Stomach (tissue), 9 donors: ENCODE data around the gene NACA2. TPM values are rescaled to one million over a fixed set of nuclear protein-coding genes. Genes with fewer than 3 reads are reported as not detected.
"Not testable (repeated sequence)": the region's sequence is repeated elsewhere in the genome, so short reads cannot be mapped to it uniquely, and the experiment has no call there.

Source experiments
- DNase-seq, 2 donors: peaks; one replicate each; pipeline versions ENCODE4 v3.0.0 to v3.0.0-alpha.2; 2013 to 2019
- H3K27ac ChIP-seq, 5 donors: fragments of 200-600 bp in 4 of 5; sonication (generic) in 4 of 5; one replicate each; pipeline ENCODE4 v1.5.1; 2013 to 2019; ENCODE audit warnings: mild to moderate bottlenecking in 1 of 5, moderate library complexity in 1 of 5
- H3K27me3 ChIP-seq, 3 donors: fragments of 200-600 bp; sonication (generic); one replicate each; pipeline ENCODE4 v1.5.1; 2017 to 2019; ENCODE audit warnings: mixed run types in 1 of 3
- H3K36me3 ChIP-seq, 4 donors: fragments of 200-600 bp; sonication (generic); 1 replicate in 3 of 4; 2 replicates in 1 of 4; pipeline ENCODE4 v1.5.1; 2016 to 2019
- H3K4me1 ChIP-seq, 4 donors: fragments of 200-600 bp; sonication (generic); one replicate each; pipeline ENCODE4 v1.5.1; 2016 to 2019
- H3K4me3 ChIP-seq, 4 donors: fragments of 200-600 bp; sonication (generic) in 3 of 4; one replicate each; pipeline ENCODE4 v1.5.1; 2016 to 2019; ENCODE audit warnings: mild to moderate bottlenecking in 1 of 4
- H3K9me3 ChIP-seq, 4 donors: fragments of 200-600 bp; sonication (generic); one replicate each; pipeline ENCODE4 v1.5.1; 2016 to 2019
- EP300 ChIP-seq: sonication (generic); formaldehyde crosslinking; IDR thresholded peaks from one replicate; pipeline ENCODE4 v1.6.1; 2017; ENCODE audit warnings: antibody characterized with exemption
- POLR2A ChIP-seq, 4 donors: fragments of 450-650 bp; IDR thresholded peaks; one replicate each; pipeline ENCODE4 v1.6.1; 2016; ENCODE audit warnings: antibody characterized with exemption in 4 of 4, control low read depth in 2 of 4, mild to moderate bottlenecking in 1 of 4, moderate library complexity in 1 of 4
- POLR2AphosphoS5 ChIP-seq, 3 donors: sonication (generic); formaldehyde crosslinking; IDR thresholded peaks; one replicate each; pipeline ENCODE4 v1.6.1; 2016; ENCODE audit warnings: antibody characterized with exemption in 3 of 3
- WGBS, 5 donors: extraction: QIAGEN DNeasy Blood & Tissue Kit in 3 of 5; methylation state at CpG; one replicate each; pipeline versions ENCODE4 v1.1.5 to v1.1.7; 2013 to 2018; 5-methylcytosine and 5-hydroxymethylcytosine counted together
- intact Hi-C: fragments of 100-400 bp; cut with DNase I; formaldehyde crosslinking; loops from one replicate; pipeline ENCODE4 v1.15.1; 2023; ENCODE audit warnings: low total_unique reads
- polyA plus RNA-seq, 3 donors: library from polyadenylated mRNA; stranded (reverse); fragments of 200-250 nt; gene quantifications; one replicate each; pipeline ENCODE4 v1.2.3, GENCODE V29; 2013
- total RNA-seq, 5 donors: library from RNA; depleted of rRNA; stranded (reverse); fragments of >200 nt; gene quantifications; one replicate each; pipeline versions ENCODE4 v1.1.0 to v1.2.3, GENCODE V29; 2014 to 2016
- TF ChIP-seq, protein P1 (sequence below), 7 experiments: fragments of 450-650 bp in 4 of 7; fragments of 200-600 bp in 3 of 7; sonication (generic) in 3 of 7; IDR thresholded peaks; one replicate each; pipeline ENCODE4 v1.5.1; 2016 to 2019; ENCODE audit warnings: antibody characterized with exemption in 7 of 7, control low read depth in 2 of 7, mild to moderate bottlenecking in 1 of 7
- donor health status: healthy with polysubstance abuse.
- donor health status: Bipolar disorder and iron deficiency.
- donor health status: healthy.

NACA2 gene
- total and polyA plus RNA-seq, 8 donors, result 0.28 TPM; not detected in 7

DNA sequence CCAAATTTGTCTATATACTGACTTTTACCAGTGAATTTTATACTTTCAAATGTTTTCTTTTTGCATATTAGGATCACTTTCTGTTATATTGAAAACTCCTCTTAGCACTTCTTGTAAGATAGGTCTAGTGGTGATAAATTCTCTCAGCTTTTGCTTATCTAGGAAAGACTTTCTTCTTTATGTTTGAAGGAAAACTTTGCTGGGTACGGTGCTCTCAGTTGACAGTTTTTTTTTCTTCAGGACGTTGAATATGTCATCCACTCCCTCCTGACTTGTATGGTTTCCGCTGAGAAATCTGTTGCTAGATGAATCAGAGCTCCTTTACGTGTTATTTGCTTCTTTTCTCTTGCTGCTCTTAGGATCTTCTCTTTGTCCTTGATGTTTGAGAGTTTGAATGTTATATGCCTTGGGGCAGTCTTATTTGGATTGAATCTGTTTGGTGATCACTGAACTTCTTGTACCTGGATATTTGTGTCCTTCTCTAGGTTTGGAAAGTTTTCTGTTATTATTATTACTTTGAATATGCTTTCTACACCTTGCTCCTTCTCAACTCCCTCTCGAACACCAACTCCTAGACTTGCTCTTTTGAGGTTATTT lies 44.0 kb upstream of the NACA2 start:
- Histone ChIP-seq H3K4me1 (no peaks in the 10 kb centered on the region), H3K4me3 (no peak overlapping the region), H3K9me3 (peaks cover 0 to 4% (median 2%) of the 10 kb centered on the region in 4 donors), H3K27ac (no peak overlapping the region), H3K27me3 (peaks cover 0 to 6% (median 0%) of the 10 kb centered on the region in 3 donors), H3K36me3 (no peaks in the 10 kb centered on the region)
- TF ChIP-seq EP300 (no peak), POLR2AphosphoS5 (IDR thresholded peaks at IDR 0.05) (no peak), POLR2A (IDR thresholded peaks at IDR 0.05) (no peak)
- TF ChIP-seq, protein P1, sequence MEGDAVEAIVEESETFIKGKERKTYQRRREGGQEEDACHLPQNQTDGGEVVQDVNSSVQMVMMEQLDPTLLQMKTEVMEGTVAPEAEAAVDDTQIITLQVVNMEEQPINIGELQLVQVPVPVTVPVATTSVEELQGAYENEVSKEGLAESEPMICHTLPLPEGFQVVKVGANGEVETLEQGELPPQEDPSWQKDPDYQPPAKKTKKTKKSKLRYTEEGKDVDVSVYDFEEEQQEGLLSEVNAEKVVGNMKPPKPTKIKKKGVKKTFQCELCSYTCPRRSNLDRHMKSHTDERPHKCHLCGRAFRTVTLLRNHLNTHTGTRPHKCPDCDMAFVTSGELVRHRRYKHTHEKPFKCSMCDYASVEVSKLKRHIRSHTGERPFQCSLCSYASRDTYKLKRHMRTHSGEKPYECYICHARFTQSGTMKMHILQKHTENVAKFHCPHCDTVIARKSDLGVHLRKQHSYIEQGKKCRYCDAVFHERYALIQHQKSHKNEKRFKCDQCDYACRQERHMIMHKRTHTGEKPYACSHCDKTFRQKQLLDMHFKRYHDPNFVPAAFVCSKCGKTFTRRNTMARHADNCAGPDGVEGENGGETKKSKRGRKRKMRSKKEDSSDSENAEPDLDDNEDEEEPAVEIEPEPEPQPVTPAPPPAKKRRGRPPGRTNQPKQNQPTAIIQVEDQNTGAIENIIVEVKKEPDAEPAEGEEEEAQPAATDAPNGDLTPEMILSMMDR (IDR thresholded peaks at IDR 0.05), result no peak
- 77 to 82% (median 79%) methylated on average over 5 of the region's 5 CpGs for WGBS, 5 donors
- no peak for DNase-seq
- intact Hi-C loops, result no loop called here

DNA sequence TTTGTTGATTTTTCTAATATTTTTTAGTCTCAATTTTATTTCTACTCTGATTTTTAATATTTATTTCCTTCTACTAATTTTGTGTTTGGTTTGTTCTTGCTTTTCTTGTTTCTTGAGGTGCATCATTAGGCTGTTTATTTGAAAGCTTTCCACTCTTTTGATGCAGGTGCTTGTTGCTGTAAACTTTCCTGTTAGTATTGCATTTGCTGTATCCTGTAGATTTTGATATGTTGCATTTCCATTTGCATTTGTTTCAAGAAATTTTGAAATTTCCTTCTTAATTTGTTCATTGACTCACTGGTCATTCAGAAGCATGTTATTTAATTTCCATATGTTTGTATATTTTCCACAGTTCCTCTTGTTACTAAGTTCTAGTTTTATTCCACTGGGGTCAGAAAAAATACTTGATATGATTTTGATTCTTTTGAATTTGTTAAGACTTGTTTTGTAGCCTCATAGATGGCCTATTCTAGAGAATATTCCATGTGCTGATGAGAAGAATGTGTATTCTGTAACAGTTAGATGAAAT lies 43.1 kb upstream of the NACA2 start:
- Histone ChIP-seq H3K27me3 (peaks cover 0 to 6% (median 0%) of the 10 kb centered on the region in 3 donors), H3K4me1 (no peaks in the 10 kb centered on the region), H3K27ac (no peak overlapping the region), H3K4me3 (no peak overlapping the region), H3K9me3 (peaks cover 0 to 4% (median 2%) of the 10 kb centered on the region in 4 donors), H3K36me3 (no peaks in the 10 kb centered on the region)
- TF ChIP-seq, protein P1 (IDR thresholded peaks at IDR 0.05), result no peak
- no peak for TF ChIP-seq EP300
- TF ChIP-seq POLR2AphosphoS5 (IDR thresholded peaks at IDR 0.05), result no peak
- no peak for TF ChIP-seq POLR2A (IDR thresholded peaks at IDR 0.05)
- intact Hi-C loops, result no loop called here
- no peak for DNase-seq

DNA sequence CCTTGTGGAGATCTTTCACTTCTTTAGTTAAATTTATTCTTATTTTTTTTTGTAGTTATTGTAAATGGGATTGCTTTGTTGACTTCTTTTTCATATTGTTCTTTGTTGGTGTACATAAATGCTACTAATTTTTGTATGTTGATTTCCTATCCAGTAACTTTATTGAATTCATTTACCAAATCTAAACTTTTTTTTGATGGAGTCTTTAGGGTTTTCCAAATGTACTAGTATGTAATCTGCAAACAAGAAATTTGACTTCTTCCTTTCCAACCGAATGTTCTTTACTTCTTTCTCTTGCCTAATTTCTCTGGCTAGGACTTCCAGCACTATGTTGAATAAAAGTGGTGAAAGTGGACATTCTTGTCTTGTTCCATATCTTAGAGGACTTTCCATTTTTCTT lies 41.8 kb upstream of the NACA2 start:
- 76 to 89% (median 84%) methylated on average over 1 of the region's 1 CpG for WGBS, 5 donors
- no peaks in the 10 kb centered on the region for H3K36me3 ChIP-seq
- no peak for DNase-seq
- peaks cover 0 to 16% (median 0%) of the 10 kb centered on the region in 3 donors for H3K27me3 ChIP-seq
- no peaks in the 10 kb centered on the region for H3K4me1 ChIP-seq
- intact Hi-C loops, result no loop called here
- peaks cover 0 to 4% (median 2%) of the 10 kb centered on the region in 4 donors for H3K9me3 ChIP-seq
- H3K27ac ChIP-seq, result no peak overlapping the region
- no peak overlapping the region for H3K4me3 ChIP-seq
- TF ChIP-seq POLR2A (IDR thresholded peaks at IDR 0.05) (no peak), POLR2AphosphoS5 (IDR thresholded peaks at IDR 0.05) (no peak), EP300 (no peak)
- TF ChIP-seq, protein P1 (IDR thresholded peaks at IDR 0.05), result no peak

DNA sequence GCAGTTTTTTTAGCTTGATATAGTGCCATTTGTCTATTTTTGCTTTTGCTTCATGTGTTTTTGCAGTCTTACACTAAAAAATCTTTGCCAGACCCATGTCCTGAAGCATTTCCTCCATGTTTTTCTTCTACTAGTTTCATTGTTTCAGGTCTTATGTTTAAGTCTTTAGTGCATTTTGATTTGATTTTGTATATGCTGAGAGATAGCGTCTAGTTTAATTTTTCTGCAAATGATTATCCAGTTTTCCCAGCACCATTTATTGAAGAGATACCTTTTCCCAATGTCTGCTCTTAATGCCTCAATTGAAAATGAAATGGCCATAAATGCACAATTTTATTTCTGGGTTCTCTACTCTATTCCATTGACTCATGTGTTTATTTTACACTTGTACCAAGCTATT lies 40.8 kb upstream of the NACA2 start:
- intact Hi-C loops, result no loop called here
- TF ChIP-seq POLR2AphosphoS5 (IDR thresholded peaks at IDR 0.05), result no peak
- no peak for TF ChIP-seq POLR2A (IDR thresholded peaks at IDR 0.05)
- TF ChIP-seq, protein P1 (IDR thresholded peaks at IDR 0.05), result no peak
- no peak for TF ChIP-seq EP300
- Histone ChIP-seq H3K36me3 (no peaks in the 10 kb centered on the region), H3K27ac (no peak overlapping the region), H3K4me1 (no peaks in the 10 kb centered on the region), H3K4me3 (no peak overlapping the region), H3K27me3 (peaks cover 0 to 16% (median 0%) of the 10 kb centered on the region in 3 donors), H3K9me3 (peaks cover 0 to 4% (median 2%) of the 10 kb centered on the region in 4 donors)
- DNase-seq, result no peak
- WGBS, 5 donors, result 68 to 96% (median 74%) methylated on average over 1 of the region's 1 CpG

DNA sequence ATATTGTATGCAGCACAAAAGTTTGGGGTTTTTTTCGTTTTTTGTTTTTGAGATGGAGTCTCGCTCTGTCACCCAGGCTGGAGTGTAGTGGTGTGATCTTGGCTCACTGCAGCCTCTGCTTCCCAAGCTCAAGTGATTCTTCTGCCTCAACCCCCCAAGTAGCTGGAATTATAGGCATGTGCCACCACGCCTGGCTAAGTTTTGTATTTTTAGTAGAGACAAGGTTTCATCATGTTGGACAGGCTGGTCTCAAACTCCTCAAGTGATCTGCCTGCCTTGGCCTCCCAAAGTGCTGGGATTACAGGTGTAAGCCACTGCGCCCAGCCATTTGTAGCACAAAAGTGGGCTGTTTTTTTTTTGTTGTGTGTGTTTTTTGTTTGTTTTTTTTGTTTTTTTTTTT lies 37.1 kb upstream of the NACA2 start:
- H3K27ac ChIP-seq, H3K36me3 ChIP-seq, H3K4me1 ChIP-seq, intact Hi-C loops, H3K9me3 ChIP-seq, DNase-seq, H3K4me3 ChIP-seq: not testable (repeated sequence)
- H3K27me3 ChIP-seq, result peaks cover 0 to 22% (median 0%) of the 10 kb centered on the region in 3 donors
- WGBS, 5 donors, result 69 to 89% (median 81%) methylated on average over 4 of the region's 4 CpGs
